Measurements from ENCODE around the gene FBF1. TPM values are rescaled to one million over a fixed set of nuclear protein-coding genes. Genes with fewer than 3 reads are reported as not detected.
A peak's percentile ranks its signal among the peaks of the same experiment; 100 is the strongest.
"Not testable (repeated sequence)": the region's sequence is repeated elsewhere in the genome, so short reads cannot be mapped to it uniquely, and the experiment has no call there.

FBF1 gene
- total RNA-seq, 1 donor from 2014 or later, result 18.5 TPM

DNA sequence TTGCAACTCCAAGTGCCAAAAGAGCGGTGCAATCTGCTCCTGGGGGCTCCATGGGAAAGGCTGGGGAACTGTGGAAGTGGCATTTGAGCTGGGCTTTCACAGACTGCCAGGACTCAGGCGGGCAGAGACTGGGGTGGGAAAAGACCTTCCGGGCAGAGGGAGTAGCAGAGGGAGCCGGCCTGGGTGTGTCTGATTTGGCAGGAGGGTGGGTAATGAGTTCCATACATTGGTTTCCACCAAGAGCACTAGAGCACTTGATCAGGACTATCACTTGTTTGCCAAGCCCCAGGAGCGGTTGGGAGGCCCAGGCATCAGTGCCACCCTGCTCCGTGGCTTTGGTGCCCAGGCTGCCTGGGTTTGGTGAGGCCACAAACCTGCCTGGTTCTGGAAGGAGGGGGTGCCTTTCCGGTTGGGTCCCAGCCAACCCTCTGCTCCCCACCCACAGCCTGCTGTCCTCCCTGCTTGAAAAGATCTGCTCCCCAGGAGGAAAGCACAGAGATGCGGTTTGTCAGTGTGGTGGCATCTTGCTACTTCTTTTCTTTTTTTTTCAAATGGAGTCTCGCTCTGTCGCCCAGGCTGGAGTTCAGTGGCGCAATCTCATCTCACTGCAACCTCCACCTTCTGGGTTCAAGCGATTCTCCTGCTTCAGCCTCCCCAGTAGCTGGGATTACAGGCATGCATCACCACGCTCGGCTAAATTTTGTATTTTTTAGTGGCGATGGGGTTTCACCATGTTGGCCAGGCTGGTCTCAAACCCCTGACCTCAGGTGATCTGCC lies 59.0 kb downstream of the FBF1 start:
- intact Hi-C loops (cut with DNase I), result no loop called here
- DNase-seq (ENCODE audit: low spot score) (no peak), ATAC-seq (no peak)

DNA sequence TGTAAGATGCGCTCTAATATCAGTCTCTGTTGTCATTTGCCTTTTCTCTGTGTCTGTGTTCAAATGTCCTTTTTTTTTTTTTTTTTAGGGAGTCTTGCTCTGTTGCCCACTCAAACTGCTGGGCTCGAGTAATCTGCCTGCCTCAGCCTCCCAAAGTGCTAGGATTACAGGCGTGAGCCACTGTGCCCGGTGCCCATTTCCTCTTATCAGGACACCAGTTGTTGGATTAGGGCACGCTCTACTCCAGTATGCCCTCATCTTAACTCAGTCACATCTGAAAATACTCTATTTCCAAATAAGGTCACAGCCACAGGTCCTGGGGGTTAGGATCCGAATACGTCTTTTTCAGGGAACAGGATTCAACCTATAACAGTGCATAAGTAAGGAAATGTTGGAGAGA lies 60.6 kb downstream of the FBF1 start:
- intact Hi-C loops (cut with DNase I), result no loop called here
- ATAC-seq, result no peak
- DNase-seq (ENCODE audit: low spot score), result no peak

DNA sequence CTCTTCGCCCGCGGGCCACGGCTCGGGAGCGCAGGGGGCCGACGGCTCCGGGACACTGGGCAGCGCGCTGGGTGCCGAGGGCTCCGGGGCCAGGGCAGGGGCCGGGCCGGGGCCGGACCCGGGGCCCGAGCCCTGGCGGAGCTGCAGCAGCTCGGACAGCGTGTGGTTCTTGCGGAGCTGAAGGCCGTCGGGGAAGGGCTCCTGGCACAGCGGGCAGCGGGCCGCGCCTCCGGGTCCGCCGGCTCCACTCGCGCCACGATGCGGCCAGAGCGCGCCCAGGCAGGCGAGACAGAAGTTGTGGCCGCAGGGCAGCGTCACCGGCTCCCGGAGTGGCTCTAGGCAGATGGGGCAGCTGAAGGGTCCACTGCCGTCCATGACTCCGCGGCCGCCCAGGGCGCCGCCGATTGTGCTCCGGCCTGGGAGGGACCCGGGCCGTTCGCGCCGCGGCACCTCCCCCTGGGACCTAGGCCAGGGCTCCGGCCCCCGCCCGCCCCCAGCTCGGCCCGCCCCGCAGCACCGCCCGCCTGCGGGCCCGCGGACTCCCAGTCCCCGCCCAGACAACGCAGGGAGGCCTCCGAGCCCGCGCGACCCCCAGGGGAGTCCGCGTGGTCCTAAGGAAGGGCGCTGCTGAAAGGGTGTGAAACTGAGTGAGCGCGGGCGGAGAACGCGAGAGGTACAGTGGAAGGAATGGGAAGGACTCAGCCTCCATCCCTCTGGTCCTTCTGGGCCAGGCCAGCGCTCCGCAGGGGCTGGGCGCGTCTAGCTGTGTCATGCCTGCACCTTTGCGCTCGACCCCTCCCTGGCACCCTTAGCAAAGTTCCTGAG lies 62.5 kb downstream of the FBF1 start, which contains the start of gene TRIM47:
Gene TRIM47, minus strand, starts transcription at position 408 of the 825 bp plus-strand sequence. Its CDS starts 33 bp downstream, at position 375.
- intact Hi-C loops (cut with DNase I), result no loop called here
- peak; percentile 81 for DNase-seq (ENCODE audit: low spot score)
- peak; percentile 50 for ATAC-seq

DNA sequence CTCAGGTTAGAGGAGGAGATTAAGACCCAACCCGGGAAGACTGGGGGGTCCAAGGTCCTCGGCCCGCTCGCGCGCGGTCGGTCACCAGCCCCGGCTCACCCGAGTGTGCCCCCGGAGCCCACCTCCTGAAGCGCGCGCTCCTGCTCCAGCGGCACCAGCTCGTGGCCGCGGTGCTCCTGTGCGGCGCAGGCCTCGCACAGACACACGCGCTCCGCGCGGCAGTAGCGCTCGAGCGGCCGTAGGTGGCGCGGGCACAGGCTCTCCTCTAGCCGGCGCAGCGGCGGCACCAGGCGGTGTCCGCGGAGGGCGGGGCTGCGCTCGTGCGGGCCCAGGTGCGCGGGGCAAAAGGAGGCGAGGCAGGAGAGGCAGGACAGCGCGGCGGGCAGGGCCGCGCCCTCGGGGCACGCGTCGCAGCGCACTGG lies 63.1 kb downstream of the FBF1 start:
- ATAC-seq (peak; percentile 45), DNase-seq (ENCODE audit: low spot score) (peak; percentile 82)

DNA sequence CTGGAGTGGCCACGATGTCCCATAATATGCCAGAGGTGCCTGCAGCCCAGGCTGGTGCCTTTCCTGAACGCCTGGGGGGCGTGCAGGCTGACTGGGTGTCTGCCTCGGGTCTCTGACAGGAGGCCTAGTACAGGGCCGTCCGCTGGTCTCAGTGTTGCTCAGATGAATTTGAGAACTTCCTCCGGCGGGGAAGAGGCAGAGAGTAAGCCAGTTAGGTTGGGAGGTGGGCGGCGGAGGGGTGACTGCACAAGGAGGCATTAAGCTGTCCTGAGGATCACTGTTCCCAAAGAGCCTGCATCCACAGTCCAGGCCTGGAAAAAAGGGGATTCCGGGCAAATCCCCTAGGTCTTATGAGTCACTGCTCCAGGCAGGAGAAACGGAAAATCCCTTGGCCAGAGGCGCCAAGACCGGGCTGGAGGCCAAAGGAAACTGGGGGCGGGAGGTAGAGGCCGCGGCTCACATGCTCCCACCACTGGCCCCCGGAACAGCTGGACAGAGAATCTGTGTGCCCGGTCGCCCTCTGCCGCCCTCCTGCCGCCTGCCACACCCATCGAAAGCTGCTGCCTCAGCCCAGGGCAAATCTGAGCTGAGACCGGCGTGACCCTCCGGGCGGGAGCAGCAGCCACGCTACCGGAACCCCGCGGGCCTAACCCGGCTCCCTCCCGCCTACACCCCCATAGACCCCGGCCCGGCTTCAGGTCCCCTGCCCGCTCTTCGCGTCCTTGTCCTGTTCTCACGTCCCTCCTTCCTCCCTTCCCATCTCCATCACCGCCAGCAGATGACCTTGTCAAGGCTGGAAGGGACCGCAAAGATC lies 63.7 kb downstream of the FBF1 start:
- intact Hi-C loops (cut with DNase I), result no loop called here
- DNase-seq (ENCODE audit: low spot score) (peak; percentile 98), ATAC-seq (peak; percentile 84)

More for the DNA sequence above, 63.1 kb downstream of the FBF1 start:
- intact Hi-C loops (cut with DNase I), result no loop called here

DNA sequence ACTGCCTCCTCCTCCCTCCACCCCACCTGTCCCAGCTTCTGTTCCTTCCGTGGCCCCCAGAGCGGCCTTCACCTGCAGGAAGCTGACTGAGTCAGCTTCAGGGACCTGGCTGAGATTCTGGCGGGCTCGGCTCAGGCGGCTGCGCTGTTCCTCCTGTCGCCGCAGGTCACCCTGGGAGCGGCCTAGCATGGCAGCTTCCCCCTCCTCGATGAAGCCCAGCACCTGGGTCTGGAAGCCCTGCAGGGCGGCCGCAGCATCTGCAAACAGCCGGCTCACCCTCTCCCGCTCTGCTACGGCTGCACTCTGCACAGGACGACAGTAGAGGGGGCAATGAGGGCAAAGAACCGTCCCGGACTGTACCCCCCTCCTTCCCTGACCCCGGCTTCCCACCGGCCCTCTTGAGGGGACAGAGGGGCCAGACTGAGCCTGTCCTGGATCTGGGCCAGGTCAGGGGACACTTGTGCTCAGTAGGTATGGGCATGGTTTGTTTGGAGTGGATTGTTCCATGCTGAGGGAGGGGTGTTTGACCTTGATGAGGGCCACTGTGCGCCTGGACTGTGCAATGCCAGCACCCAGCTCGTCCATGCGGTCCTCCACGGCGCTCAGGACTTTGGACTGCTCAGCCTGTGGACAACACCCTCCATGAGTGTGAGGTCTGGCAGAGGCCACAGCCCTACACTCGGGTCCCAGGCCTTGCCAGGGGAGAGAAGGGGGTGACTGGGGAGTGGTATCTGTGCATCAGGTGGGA lies 64.5 kb downstream of the FBF1 start:
- no peak for DNase-seq (ENCODE audit: low spot score)
- intact Hi-C loops (cut with DNase I), result no loop called here
- peak; percentile 1 for ATAC-seq

DNA sequence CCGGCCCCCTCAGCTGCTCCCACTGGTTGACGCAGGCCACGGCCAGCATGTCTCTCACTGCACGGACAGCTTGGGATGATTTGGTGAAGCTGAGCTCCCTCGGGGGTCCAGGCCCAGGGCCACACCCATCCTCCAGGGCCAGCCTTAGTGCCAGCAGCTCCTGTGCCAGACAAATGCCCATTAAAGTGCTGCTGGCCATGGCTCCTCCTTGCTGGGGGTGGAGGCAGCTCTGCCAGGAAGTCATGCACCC lies 65.0 kb downstream of the FBF1 start:
- DNase-seq (ENCODE audit: low spot score) (no peak), ATAC-seq (no peak)
- intact Hi-C loops (cut with DNase I), result no loop called here

DNA sequence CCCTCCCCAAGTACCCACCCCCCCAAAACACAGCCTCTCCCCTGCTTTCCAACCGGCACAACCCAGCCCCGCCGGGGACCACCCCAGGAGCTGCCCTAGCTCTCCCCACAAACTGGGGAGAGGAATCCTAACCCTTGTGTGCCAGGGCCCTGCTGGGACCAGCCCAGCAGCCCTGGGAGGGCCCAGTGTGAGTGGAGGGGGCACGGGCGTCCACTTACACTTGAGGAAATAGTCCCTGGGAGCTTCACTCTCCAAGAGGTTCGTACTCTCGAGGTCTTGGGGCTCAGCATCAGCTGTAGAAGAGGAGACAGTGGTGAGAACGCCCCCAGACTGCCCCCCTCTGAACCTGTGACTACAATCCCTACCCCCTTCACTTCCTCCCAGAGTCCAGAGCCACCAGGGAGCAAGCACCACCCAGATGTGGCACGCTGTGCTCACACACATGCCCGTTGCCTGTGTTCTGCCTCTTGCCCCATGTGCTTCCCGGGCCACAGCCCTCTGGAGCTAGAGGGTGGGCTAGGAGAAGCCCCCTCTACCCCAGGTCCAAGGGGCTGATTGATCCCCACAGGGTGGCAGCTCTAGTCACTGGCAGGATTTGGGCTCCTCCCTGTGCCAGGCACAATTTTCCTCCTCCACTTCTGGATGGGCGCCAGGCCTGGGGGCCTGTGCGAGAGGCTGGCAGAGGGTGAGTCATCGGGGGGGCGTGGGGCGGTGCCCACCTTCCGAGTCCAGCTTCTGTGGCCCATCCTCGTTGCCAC lies 65.5 kb downstream of the FBF1 start:
- no peak for ATAC-seq
- DNase-seq (ENCODE audit: low spot score), result no peak
- intact Hi-C loops (cut with DNase I), result no loop called here

DNA sequence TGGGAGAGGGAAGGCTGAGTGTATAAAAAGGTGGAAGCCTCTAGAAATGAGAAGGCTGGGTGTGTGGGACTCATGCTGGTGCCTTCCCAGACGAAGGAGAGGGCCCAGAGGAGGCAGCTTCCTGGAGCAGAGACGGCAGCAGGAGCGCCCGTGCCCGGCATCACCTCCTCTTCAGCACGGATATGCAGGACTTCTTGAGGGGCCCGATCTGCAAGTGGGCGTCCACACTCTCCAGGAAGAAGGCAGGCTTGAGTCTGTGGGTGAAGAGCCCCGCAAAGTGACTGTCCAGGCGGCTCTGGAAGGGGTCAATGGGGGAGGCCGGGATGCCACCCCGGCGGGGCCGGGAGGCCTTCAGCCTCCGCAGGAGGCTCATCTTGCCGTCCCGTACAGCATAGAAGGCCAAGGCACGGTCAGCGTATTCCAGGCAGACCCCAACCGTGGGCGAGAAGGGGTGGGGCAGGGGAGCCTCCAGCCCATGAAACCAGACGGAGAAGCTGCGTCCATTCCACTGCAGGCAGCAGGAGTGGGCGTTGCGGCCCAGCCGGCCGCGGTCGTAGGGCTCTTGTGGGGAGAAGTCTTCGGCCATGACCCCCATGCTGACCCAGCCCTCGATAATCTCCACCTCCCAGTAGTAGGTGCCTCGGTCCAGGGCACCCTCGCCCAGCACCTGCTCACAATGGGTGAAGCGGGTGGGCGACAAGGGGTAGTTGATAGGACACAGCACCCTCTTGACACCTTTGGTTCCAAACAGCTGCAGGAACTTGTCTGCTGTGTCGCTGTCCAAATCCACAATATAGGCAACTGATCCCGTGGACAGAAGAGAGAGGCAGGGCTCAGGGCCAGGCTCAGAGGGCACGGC lies 66.3 kb downstream of the FBF1 start:
- intact Hi-C loops (cut with DNase I), result no loop called here
- DNase-seq (ENCODE audit: low spot score), result no peak
- no peak for ATAC-seq

DNA sequence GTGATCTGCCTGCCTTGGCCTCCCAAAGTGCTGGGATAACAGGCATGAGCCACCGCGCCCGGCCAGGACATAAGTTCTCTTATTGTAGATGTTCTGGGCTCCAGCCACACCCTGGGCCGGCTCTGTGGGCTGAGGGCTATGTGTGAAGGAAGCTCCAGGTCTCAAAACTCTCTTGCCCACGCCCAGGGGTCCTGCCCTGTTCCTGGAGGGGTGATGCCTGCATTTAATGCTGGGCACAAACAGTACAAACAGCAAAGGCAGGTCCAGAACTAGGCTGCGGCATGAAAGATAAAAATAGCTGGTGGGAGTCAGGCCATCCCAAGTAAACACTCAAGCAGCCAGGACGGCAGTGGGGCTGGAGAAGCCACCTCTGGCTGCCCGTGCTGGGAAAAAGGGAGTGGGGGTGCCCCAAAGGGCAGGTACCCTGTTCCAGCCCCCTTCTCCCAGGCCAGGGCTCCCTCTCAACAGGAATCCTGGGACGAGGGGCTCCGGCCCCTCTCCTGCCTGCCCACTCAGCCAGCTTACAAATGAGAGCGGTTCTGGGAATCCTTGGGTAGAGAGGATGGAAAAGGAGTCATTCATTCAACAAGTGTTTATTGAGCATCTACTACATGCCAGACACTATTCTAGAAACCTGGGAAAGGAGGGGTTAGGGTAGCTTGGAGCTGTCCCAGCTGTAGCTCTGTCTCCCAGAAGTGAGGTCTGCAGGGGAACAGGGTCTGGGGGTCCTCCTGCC lies 67.1 kb downstream of the FBF1 start:
- DNase-seq (ENCODE audit: low spot score) (no peak), ATAC-seq (no peak)
- intact Hi-C loops (cut with DNase I), result no loop called here

DNA sequence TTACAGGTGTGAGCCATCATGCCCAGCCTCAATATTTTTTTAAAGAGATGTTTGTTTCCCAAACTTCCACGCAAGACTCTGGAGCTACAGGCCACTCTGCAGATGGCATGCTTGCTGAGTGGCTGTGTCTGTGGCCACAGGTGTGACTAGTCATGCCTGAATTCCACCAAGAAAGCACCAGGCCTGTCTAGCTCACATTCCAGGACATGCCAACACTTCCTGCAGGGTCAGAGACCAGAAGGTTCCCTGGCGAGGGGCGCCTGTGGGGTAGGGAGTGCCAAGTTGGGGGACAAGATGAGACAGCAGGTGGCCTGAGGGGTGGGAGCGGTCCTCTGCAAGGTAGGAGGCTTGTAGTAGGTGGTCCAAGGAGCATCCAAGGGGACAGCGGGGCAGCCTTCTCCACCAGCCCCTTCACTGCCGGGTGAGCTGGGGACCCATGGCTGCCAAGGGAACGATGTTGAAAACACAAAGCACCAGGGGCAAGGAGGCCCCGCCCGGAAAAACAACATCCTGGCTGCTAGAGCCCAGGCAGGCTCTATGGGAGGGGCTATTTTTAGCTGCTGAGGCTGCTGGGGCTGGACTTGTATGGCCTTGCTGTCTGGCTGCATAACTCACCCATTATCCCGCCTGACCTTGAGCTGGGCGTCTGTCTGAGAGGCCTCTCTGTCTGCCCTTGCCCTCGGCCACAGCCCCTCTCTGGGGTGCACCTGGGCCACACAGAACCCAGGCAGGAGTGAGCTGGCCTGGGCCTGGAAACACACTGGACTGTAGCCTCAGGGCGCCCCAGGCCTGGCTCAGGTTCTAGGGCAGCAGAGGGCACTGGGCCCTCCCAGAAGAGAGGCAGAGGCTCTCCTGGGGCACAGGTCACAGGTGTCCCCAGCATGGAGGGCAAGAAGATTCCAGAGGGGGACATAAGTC lies 68.1 kb downstream of the FBF1 start:
- intact Hi-C loops (cut with DNase I), result no loop called here
- ATAC-seq (peak; percentile 43), DNase-seq (ENCODE audit: low spot score) (no peak)

DNA sequence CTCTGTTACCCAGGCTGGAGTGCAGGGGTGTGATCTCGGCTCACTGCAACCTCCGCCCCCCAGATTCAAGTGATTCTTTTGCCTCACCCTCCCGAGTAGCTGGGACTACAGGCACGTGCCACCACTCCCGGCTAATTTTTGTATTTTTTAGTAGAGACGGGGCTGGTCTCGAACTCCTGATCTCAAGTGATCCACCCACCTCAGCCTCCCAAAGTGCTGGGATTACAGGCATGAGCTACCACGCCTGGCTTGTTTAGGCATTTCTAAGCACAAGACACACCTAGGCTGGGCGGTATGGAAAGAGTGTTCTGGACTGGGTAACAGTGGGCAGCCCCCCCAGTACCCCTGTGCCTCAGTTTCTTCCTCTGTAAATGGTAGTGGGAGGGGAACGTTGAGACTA lies 70.6 kb downstream of the FBF1 start:
- DNase-seq (ENCODE audit: low spot score); ATAC-seq; intact Hi-C loops (cut with DNase I): not testable (repeated sequence)

DNA sequence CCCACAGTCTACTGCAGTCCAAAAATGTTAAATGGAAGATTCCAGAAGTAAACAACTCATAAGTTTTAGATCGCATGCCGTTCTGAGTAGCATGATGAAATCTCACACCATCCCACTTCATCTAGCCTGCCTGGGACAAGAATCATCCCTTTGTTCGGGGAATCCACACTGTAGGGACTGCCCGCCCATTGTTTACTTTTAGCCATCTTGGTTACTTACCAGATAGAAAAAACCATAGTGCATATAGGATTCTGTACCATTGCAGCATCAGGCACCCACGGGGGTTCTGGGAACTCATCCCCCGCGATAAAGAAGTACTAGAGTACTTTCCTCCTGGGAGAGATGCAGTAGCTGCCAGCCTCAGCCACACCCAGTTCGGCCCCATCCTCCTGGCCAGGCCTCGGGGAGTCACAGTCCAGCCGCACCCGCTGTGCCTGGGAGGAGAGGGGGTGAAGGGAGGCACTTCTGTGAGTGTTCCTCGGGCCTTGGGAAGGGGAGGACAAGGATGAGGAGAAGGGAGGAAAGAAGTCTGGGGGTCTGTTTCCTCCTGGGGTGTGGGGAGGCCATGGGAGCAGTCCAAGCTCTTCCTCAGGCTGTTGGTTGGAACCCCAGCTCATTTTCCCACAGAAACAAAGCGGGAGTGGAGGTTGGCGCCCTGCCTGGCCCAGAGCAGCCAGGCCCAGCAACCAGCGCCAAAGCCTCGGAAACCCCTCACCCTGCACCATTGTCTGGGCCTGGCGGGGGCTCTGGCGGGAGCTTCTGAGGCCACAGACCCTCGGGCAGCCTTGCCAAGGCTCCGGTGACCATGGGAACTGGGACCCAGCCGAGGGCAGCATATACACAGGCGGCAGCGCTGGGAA lies 71.3 kb downstream of the FBF1 start:
- ATAC-seq (peak; percentile 79), DNase-seq (ENCODE audit: low spot score) (peak; percentile 80)
- intact Hi-C loops (cut with DNase I), result no loop called here

DNA sequence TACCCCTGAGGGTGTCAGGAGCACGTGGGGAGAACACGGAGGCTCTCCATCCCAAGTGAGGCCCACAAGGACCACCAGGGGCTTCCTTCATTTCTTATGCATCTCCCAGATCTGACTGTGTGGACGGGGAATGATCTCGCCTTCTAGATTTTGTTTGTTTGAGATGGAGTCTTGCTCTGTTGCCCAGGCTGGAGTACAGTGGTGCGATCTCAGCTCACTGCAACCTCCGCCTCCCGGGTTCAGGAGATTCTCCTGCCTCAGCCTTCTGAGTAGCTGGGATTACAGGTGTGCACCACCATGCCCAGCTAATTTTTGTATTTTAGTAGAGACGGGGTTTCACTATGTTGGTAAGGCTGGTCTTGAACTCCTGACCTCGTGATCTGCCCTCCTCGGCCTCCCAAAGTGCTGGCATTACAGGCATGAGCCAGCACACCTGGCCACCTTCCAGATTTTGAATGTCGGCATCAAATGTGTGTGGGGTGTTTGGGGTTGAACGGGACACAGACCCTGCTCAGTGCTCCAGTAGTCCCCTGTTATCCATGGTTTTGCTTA lies 72.0 kb downstream of the FBF1 start:
- ATAC-seq; intact Hi-C loops (cut with DNase I); DNase-seq (ENCODE audit: low spot score): not testable (repeated sequence)
